GM12873 (cell line): ENCODE data around the gene POLDIP2.

Experiments
- CTCF ChIP-seq: IDR thresholded peaks from 2 replicates; pipeline ENCODE4 v1.5.1; 2012; ENCODE audit warnings: low read depth, mild to moderate bottlenecking, moderate library complexity, low read length, control low read depth; ENCODE audit not compliant: insufficient read depth; ENCODE audit errors: missing control alignments

The POLDIP2 gene

GRCh38 chr17:28390141-28390540 lies 32.8 kb upstream of the POLDIP2 start:
- no peak for TF ChIP-seq CTCF

GRCh38 chr17:28388106-28388505 lies 30.8 kb upstream of the POLDIP2 start:
- TF ChIP-seq CTCF = no peak

GRCh38 chr17:28386391-28386790 lies 29.1 kb upstream of the POLDIP2 start:
- TF ChIP-seq CTCF = no peak

GRCh38 chr17:28385406-28385805 lies 28.1 kb upstream of the POLDIP2 start:
- TF ChIP-seq CTCF = no peak

- no peak for TF ChIP-seq CTCF
Observed at GRCh38 chr17:28385037-28385400, 27.7 kb upstream of the POLDIP2 start.

- no peak for TF ChIP-seq CTCF
Observed at GRCh38 chr17:28384281-28385036, 27.1 kb upstream of the POLDIP2 start.

- peak; percentile 66 for TF ChIP-seq CTCF
Observed at GRCh38 chr17:28381141-28381825, 24.0 kb upstream of the POLDIP2 start.
